ENCODE data around the gene CALR3.
"Not testable (repeated sequence)": the region's sequence is repeated elsewhere in the genome, so short reads cannot be mapped to it uniquely, and the experiment has no call there.

The CALR3 gene

DNA sequence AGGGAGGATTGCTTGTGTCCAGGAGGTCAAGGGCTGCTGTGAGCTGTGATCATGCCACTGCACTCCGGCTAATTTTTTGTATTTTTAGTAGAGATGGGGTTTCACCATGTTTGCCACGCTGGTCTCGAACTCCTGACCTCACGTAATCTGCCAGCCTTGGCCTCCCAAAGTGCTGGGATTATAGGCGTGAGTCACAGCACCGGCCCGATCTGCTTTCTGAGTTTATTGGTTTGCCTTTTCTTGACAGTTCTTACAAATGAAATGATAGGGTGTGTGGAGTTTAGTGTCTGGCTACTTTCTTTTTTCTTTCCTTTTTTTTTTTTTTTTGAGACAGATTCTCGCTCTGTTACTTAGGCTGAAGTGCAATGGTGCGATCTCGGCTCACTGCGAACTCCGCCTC is 1.1 kb upstream of the CALR3 start:
- DNase-seq (ENCODE audit: low read depth) = no peak

DNA sequence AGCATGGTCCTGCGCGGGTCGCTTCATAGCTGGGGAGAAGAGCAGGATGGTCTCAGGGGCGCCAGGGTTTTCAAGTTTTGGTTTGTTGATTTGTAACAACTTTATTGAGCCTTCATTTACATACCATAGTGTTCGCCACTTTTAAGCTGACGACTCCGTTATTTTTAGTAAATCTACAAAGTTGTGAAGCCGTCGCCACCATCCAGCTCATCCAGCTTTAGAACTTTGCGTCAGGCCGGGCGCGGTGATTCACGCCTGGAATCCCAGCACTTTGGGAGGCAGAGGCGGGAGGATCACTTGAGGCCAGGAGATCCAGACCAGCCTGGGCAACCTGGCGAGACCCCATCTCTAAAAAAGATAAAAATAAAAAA is 631 bp upstream of the CALR3 start:
- no peak for DNase-seq (ENCODE audit: low read depth)

DNA sequence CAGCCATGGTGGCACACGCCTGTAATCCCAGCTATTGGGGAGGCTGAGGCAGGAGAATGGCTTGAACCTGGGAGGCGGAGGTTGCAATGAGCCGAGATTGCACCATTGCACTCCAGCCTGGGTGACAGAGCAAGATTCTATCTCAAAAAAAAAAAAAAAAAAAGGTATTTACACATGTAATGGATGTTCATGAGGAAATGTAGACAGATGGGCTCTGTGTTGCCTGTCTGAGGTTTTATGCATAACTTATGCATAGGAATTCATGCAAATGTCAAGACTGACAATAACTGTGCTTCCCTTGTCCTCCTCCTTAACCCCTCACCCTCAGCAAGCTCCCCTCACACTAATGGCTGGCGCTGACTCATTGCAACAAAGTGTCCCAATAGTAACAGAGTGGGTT is 9.5 kb downstream of the CALR3 start:
- DNase-seq (ENCODE audit: low read depth) = not testable (repeated sequence)

DNA sequence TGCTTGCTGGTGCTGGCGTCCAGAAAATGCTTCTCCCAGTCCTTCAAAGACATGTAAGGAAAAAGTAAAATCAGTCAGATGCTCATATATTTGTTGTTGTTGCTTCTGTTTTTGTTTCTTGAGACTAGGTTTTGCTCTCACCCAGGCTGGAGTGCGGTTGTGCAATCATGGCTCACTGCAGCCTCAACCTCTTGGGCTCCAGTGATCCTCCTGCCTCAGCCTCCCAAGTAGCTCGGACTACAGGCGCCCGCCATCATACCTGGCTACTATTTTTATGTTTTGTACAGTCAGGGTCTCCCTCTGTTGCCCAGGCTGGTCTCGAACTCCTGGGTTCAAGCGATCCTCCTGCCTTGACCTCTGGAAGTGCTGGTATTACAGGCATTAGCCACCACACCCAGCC is 13.2 kb downstream of the CALR3 start:
- no peak for DNase-seq (ENCODE audit: low read depth)

DNA sequence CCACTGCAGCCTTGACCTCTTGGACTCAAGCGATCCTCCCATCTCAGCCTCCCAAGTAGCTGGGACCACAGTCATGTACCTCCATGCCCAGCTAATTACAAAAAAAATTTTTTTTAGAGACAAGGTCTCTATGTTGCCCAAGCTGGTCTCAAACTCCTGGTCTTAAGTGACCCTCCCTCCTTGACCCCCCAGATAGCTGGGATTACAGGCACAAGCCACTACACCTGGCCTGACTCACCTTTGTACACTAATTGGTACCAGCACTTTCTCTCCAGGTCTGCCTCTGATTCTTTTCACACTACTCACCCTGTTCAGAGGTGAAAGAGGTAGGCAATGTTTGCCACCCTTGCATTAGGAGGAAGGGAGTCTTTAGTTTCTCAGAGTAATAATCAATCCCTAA is 18.7 kb downstream of the CALR3 start:
- DNase-seq (ENCODE audit: low read depth) = no peak

DNA sequence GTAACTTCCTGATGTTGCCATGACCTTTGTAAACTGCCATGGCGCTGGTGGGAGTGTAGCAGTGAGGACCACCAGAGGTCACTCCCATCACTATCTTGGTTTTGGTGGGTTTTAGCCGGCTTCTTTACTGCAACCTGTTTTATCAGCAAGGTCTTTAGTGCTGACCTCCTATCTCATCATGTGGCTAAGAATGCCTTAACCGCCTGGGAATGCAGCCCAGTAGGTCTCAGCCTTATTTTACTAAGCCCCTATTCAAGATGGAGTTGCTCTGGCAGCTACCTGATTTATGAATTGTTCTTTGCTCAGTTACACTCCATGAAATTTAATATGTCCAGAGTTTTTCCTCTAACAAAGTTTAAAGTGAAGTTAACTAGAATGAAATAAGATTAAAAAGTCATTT is 19.6 kb downstream of the CALR3 start:
- no peak for DNase-seq (ENCODE audit: low read depth)

DNA sequence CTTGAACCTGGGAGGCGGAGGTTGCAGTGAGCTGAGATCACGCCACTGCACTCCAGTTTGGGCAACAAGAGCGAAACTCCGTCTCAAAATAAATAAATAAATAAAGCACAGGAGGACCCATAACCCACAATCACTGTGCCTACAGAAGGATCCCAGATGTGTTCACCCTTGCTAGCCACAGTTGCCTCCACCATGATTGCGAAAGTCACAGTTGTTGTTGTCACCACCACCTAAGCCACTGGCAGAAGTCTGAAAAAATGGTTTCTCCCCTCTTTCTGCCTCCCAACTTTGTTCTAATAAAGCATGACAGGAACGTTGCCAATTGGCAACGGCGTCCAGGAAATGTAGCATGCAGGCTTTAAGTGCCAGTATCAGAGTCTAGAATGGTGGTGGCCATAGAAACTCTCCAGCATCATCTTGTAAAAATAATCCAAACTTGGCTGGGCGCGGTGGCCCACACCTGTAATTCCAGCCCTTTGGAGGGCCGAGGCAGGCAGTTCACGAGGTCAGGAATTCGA is 22.0 kb downstream of the CALR3 start:
- no peak for DNase-seq (ENCODE audit: low read depth)

DNA sequence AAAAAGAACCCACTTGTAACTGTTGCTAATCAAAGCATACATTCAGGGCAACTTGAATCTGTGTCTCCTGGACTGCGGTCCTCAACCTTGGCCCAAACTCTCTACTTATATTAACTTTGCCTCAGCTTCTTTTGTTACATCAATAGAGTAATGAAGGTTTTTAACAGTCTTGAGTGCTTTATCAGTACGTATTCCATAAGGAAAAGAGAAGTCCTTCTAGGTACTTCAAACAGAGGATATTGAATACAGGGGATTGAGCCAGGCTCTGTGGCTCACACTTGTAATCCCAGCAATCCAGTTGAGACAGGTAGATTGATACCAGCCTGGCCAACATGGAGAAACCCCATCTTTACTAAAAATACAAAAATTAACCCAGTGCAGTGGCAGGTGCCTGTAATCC is 23.0 kb downstream of the CALR3 start:
- no peak for DNase-seq (ENCODE audit: low read depth)

DNA sequence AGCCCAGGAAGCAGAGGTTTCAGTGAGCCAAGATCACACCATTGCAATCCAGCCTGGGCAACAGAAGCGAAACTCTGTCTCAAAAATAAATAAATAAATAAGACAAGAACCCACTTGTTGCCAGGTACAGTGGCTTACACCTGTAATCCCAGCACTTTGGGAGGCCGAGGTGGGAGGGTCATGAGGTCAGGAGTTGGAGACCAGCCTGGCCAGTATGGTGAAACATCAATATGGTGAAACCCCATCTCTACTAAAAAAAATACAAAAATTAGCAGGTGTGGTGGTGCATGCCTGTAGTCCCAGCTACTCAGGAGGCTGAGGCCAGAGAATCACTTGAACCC is 23.4 kb downstream of the CALR3 start:
- DNase-seq (ENCODE audit: low read depth) = not testable (repeated sequence)

DNA sequence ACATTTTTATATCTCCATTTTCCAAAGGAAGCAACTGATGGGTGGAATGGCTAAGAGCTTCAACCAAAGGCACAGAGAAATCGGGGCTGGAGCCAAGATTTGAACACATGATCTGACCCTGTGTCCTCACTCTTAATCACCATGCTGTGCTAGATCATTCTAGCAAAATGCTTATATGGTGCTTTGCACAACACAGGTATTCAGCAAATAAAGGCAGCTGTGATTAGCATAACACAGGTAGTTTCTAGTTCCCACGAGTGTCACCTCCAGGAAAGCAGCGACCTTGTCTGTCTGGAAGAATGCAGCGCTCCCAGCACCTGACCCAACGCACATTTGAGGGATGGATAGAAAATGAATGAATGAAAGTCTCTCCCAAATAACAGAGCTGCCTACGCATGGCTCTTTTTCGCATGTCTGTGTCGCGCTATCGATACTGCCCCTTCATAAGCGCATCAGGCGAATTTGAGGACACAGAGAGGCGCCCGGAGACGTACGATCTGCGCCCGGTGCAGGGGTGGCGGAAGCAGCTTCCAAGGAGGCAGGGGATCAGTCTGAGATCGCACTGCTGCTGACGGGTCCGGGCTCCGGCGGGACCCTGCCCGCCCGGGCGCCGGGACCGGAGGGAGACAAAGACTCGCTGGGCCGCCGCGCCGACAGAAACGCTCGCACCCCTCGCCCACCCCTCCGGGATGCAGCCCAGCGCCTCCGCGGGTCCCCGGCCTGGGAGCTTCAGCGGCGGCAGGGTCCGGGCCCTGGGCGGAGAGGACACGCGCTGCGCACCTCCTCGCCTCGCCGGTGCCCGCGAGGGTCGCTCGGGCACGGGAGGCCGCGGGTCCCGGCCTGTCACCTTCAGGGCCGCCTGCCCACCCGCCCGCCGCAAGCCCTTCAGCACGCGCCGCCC is 24.8 kb downstream of the CALR3 start:
- no peak for DNase-seq (ENCODE audit: low read depth)

DNA sequence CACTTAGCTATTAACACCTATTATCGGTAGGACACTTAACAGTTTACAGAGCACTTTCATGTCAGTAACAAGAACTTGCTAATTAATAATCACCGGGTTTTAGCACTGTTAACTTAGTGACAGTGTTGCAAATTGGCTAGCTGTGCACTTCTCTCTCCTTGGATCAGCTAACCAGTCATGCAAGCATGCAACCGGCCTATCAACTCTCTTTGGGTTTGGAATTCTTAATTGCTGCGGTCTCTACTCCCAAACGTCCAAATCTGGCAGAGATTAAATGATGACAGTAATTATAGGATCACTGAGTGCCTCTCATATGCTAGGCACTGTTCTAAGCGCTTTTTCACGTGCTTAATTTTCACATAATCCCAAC is 25.4 kb downstream of the CALR3 start:
- DNase-seq (ENCODE audit: low read depth) = no peak

DNA sequence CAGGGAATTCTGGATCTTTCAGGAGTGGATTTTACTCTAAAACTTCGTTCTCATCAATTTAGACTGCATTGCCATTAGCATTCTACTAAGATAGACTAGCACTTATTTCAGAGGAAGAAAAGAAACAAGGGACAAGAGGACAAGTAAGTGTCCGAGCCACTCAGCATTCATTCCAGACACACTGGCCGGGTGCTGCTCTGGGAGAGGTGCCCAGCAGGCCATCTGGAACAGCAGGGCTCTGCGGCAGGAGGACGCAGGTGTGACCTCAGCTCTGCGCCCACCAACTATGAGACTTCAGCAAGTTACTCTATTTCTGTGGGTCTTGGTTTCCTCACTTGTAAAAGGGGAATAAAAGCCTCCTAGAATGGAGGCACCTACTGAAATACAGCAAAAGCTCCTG is 28.4 kb downstream of the CALR3 start:
- no peak for DNase-seq (ENCODE audit: low read depth)

DNA sequence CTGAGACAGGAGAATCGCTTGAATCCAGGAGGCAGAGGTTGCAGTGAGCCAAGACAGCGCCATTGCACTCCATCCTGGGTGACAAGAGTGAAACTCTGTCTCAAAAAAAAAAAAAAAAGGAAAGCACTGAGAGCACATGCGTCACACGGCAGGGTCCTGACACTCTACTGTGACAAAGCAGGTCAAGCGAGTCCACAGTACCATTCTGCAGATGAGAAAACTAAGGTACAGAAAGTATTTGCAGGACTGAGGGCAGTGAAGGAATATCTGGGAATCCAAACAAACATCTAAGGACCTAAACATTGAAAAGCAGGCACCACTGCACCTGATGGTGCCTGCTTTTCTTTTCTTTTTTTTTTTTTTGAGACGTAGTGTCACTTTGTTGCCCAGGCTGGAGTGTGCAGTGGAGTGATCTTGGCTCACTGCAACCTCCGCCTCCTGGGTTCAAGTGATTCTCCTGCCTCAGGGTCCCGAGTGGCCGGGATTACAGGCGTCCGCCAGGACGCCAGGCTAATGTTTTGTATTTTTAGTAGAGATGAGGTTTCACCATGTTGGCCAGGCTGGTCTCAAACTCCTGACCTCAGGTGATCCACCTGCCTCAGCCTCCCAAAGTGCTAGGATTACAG is 29.1 kb downstream of the CALR3 start:
- DNase-seq (ENCODE audit: low read depth) = not testable (repeated sequence)

DNA sequence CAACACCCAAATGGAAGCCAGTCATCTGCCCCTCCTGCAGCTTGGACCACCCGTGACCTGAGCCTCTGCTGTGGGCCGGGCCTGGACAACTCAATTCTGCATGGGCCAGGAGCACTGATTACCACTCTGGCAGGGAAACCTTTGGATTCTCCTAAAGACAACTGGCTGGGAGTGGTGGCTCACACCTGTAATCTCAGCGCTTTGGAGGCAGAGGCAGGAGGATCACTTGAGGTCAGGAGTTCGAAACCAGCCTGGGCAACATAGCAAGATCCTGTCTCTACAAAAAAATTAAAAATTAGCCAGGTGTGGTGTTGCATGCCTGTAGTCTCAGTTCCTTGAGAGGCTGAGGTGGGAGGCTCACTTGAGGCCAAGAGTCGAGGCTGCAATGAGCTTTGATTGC is 30.7 kb downstream of the CALR3 start:
- no peak for DNase-seq (ENCODE audit: low read depth)

DNA sequence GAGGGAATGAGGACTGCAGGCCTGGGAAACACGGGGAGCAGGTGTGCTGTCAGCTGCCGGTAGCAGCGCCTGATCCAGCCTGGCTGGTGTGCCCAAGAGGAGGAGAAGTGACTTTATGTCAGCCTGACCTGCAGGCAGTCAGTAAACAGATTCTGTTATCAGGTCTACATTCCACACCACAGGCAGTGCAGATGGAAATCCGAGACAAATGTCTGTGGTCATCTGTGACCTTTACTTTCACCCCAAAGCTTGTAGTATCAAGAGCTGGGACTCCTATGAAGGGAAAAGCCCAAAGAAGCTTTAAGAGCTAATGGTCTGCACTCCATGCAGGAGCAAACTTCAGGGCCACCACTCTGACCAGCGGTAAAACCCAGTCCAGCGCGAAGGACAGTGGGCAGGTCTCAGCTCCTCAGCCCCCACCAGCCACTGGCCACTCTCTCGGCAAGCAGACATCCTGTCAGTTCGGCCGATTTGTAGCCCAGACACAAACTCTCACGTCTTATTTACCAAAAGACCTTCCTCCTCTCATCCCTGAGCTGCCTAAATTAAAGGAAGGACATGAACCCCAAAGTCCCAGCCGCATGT is 31.9 kb downstream of the CALR3 start:
- no peak for DNase-seq (ENCODE audit: low read depth)

DNA sequence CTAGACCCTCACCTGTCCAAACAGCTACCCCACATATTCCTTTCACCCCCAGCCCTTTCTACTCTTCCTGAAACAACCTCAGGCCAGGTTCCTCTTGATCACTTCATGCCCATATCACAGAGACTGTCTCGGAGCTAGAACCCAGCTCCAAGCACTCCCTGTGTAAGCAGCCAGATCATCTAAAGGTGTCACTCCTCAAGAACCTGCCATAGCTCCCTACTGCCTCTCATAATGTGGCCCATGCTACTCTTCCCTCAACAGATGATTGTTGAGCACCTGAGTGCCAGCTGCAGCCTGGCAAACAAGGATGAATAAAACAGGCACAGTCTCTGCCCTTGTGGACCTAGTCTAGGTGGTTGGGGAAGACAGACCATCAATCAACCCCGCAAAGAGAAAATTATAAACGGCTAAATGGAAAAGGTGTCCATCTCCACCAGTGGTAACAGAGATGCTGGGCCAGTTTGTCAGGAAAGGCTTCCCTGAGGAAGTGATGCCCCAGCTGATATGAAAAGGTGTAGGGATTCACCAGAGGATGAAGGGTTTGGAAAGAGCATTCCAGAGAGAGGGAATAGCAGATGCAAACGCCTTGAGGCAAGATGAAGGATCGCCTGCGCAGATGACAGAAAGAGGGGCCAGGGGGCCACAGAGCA is 32.5 kb downstream of the CALR3 start:
- DNase-seq (ENCODE audit: low read depth) = no peak

DNA sequence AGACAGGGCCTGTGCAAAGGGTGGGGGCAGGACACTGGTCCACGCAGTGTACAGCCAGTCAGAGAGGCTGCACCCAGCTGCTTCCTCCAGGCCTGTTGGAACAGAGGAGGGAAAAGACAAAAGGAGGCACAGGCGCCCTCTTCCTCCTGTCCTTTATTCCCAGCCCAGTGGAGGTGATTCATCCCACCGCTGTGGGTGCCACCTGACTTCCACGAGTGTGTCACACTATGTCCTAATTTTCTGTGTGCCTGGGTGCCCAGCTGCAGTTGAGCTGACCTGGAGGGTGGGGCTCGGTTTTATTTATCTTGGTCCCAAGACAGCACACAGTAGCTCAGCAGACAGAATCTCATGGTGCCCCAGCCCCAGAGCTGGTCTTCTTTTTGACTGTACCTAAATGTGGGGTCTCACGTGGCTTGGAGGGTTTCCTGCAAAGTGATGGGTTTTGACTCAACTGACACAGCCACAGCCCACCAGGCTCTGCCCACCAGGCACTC is 33.2 kb downstream of the CALR3 start:
- no peak for DNase-seq (ENCODE audit: low read depth)

DNA sequence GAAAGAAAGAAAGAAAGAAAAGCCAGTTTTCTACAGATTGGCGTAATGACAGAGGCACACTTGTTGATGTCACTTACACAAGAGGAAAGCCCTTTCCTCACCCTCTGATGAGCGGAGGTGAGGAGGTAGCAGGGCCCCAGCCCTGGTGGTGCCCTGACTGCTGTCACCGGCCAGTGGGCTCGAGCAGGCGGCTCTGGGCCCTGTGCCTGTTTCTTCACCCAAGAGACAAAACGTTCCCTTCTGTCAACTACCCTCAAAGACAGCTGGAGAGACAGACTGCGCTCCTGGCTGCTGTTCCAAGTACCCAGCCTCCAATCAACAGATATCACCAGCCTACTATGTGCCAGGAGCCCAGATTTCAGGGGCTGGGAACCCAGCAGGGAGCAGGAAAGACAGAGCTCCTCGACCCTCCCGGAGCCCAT is 34.3 kb downstream of the CALR3 start:
- no peak for DNase-seq (ENCODE audit: low read depth)

DNA sequence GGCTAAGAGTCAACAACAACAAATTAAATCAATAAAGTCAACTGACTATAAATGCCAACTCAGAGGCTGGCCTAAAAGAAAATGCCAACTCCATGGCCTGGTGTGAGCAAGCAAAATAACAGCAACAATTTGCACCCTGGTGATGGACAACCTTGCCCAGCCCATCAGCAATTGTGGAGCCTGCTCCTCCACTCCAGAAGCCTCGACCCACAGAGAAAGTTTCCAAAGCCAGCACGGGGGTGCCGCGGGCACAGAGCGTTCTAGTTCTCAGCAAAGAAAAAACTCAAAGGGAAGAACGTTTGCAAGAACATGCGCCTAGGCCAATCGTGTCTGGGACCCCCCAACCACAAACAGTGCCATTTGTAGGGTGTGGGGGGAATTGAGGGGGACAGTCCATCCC is 35.5 kb downstream of the CALR3 start:
- DNase-seq (ENCODE audit: low read depth) = no peak

DNA sequence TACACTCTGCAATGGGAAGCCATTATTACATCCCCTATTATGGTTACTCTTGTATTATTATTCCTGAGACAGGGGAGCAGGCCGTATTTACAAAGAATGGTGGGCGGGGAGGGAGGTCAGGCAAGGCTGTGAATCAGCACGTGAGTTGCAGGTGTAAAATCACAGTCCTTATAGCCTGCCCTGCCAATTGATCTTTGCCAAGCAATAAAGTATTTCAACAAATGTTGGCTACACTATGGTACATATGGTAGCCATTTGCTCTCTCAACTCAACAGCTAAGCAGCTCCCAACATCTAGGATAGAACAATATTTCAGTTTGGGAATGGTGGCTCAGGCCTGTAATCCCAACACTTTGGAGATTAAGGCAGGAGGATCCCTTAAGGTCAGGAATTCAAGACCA is 36.3 kb downstream of the CALR3 start:
- no peak for DNase-seq (ENCODE audit: low read depth)

DNA sequence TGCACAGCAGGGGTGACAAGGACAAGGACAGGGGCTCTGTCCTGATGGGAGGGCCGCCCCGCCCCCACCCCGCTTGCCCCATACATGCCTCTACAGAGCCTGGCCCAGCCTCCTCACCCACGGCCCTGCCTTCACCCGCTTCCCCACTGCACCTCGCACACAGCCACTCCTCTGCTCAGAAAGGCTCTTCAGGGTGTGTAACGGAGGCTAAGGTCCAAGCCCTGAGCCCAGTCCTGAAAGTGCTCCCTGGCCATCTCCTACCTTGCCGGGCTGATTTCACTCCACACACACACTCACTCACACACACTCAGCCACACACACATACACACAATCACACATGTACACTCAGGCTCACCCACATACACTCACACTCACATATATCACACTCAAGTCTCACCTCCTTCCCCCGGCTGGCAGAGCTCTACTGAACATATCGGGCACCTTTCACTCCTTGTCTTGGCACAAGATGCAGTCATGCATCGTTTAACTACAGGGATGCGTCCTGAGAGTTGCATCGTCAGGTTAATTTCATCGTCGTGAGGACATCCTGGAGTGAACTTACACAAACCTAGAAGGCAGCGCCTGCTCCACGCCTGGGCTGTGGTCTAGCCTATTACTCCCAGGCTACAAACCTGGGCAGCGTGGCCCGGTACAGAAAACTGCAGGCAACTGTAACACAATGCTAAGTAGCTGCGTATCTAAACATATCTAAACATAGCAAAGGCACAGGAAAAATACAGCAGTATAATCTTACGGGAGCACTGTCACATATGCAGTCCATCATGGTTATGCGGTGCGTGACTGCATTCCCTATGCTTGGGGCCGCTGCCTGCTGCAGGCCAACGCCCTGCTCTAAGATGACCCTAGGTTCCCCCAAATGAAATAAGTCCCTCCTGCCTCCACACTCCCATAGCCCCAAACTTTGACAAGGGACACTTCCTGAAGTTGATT is 37.3 kb downstream of the CALR3 start:
- DNase-seq (ENCODE audit: low read depth) = no peak

DNA sequence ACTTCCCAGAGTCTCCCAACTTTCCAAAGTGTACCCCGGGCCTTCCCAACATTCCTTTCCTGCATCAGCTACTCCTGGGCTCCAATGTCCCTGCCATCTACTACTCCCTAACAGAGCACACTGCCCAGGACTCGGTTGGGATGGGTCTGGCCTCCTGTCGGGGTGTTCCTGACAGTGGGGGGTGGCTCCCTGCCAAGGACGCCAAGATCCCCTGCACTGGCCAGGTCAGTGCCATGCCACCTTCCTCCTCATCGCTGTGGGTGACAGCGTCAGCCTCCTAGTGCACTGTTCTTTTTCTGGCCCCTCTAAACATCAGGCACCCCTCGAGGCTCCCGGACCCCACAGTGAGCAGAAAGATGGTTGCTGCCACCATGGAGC is 38.0 kb downstream of the CALR3 start:
- no peak for DNase-seq (ENCODE audit: low read depth)
